CD4-positive, alpha-beta T cell treated with Interleukin-10 for 1 hour (primary cell): ENCODE data around the gene SLC9A4.
A peak's percentile ranks its signal among the peaks of the same experiment; 100 is the strongest.
"Not testable (repeated sequence)": the region's sequence is repeated elsewhere in the genome, so short reads cannot be mapped to it uniquely, and the experiment has no call there.

Experiments used
- DNase-seq: peaks from one replicate; pipeline ENCODE4 v3.0.0-alpha.2; 2020

Gene SLC9A4

DNA sequence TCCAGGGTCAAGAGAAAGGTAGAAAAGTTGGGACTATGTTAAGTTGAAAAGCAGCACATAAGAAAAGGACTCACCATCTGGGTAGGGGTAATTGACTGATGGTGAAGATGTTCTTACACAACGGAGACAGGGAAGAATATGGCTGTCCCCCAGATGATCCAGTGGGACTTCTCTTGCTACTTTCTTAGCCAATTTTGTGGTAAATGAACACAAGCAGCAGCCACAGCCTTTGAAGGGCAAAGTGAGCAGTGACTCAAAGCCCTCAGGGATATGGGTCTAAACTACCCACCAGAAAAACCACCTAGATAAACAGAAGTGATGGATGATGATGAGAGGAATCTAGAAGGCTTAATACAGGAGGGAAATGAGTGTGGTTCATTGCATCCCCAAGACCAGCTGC lies 80.6 kb downstream of the SLC9A4 start:
- no peak for DNase-seq

DNA sequence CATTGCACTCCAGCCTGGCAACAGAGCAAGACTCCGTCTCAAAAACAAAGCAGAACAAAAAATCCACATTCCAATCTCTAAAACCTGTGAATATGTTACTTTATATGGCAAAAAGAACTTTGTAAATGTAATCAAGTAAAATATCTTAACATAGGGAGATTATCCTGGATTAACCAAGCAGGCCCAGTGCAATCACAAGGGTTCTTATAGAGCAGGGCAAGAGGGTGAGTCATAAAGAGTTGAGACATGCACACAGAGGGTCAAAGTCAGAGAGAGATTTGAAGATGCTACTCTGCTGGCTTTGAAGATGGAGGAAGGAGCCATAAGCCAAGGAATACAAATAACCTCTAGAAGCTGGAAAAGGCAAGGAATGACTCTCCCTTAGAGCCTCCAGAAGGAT lies 85.4 kb downstream of the SLC9A4 start:
- DNase-seq: no peak

DNA sequence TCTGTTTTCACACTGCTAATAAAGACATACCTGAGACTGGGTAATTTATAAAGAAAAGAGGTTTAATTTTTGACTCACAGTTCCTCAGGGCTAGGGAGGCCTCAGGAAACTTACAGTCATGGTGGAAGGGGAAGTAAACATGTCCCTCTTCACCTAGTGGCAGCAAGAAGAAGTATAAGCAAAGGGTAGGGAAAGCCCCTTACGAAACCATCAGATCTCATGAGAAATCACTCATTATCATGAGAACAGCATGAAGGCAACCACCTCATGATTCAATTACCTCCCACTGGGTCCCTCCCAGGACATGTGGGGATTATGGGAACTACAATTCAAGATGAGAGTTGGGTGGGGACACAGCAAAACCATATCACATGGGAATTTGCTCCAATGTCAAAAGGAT lies 89.5 kb downstream of the SLC9A4 start:
- DNase-seq: not testable (repeated sequence)

DNA sequence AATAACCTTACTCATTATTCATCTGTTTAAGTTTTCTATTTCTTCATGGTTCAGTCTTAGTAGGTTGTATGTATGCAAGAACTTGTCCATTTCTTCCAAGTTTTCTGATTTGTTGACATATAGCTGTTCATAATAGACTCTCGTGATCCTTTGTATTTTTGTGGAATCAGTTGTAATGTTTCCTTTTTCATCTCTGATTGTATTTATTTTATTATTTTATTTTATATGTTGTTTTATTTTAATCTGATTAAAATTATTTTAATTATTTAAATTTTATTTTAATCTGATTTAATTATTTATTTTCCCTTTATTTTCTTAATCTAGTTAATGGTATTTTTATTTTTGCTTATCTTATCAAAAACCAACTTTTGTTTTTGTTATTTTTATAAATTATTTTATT lies 102.9 kb downstream of the SLC9A4 start:
- DNase-seq: no peak

DNA sequence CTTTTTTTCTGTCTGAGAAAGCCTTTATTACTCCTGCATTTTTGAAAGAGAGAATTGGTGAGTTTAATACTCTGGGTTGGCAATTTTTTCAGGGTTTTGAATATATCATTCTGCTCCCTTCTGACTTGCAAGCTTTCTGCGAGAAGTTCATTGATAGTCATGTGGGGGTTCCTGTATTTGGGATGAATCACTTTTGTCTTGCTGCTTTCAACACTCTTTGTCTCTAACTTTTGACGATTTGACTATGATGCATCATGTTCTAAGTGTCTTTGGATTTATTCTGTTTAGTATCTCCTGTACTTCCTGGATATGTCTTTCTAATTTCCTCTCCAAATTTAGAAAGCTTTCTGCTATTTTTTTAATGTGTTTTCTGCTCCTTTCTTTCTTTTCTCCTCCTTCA lies 105.3 kb downstream of the SLC9A4 start:
- DNase-seq: no peak

DNA sequence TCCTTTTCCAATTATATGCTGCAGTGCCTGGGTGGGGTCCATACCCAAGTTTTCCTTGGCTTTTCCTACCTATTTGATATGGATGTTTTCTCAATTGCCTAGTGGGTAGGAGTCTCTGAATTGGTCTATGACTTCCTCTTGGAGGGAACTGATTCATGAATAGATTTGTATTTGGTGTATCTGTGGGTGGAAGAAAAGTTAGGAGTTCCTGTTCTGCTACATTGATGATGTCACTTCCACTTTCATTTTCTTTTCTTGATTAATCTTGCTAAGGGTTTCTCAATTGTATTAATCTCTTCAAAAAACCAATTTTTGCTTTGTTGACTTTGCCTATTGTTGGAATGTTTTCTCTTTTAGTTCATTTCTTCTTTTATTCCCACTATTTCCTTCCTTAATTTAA lies 108.9 kb downstream of the SLC9A4 start:
- DNase-seq: peak; percentile 1

DNA sequence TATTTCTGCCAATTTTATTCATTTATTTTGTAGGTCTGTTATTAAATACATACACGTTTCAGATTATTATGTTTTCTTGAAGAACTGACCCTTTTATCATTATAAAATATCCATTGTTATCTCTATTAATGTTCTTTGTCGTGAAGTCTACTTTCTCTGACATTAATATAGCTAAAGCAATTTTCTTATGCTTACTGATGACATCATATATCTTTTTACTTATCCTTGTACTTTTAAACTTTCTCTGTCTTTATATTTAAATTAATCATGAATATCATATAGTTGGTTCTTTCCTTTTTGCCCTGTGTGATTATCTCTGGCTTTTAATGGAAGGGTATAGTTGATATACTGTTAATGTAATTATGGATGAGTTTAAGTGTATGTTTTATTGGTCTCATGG lies 109.8 kb downstream of the SLC9A4 start:
- no peak for DNase-seq
